ENCODE results near the gene APOL6. TPM values are rescaled to one million over a fixed set of nuclear protein-coding genes. Genes with fewer than 3 reads are reported as not detected.

APOL6 gene
- polyA plus RNA-seq, 1 donor (not counting 4 experiments of a cell fraction or from before 2014, with no cell fraction given): 4.2 TPM

GRCh38 chr22:35605369-35605680 lies 42.9 kb upstream of the APOL6 start:
- DNase-seq (ENCODE audit: low read depth, low spot score) (no peak), FAIRE-seq (peak; percentile 13)
- Histone ChIP-seq H2AFZ (ENCODE audit: control insufficient read depth, low read length) (no peak overlapping the region), H3K4me3 (ENCODE audit: control insufficient read depth in 2 of 3, extremely low read depth in 1 of 3, insufficient read depth in 2 of 3, low read depth in 1 of 3, low read length in 3 of 3) (no peak overlapping the region), H4K20me1 (ENCODE audit: control insufficient read depth, extremely low read depth, insufficient read depth, low read length) (no peaks in the 10 kb centered on the region), H3K27me3 (ENCODE audit: control insufficient read depth, extremely low read depth, insufficient read depth, low read length) (peaks cover 7% of the 10 kb centered on the region), H3K79me2 (ENCODE audit: control insufficient read depth, insufficient read depth, low read length) (no peaks in the 10 kb centered on the region), H3K36me3 (ENCODE audit: control insufficient read depth in 2 of 2, extremely low read depth in 1 of 2, insufficient read depth in 2 of 2, low read length in 2 of 2) (no peaks in the 10 kb centered on the region), H3K9me3 (ENCODE audit: control insufficient read depth, low read depth, low read length) (no peaks in the 10 kb centered on the region), H3K4me1 (ENCODE audit: control insufficient read depth, extremely low read depth, insufficient read depth, low read length) (peaks cover 11% of the 10 kb centered on the region), H3K9ac (ENCODE audit: control insufficient read depth, extremely low read depth, insufficient read depth, low read length) (no peak overlapping the region), H3K27ac (ENCODE audit: control insufficient read depth, insufficient read depth, low read length) (no peak overlapping the region), H3K4me2 (ENCODE audit: control insufficient read depth, extremely low read depth, insufficient read depth, low read depth, low read length) (no peak overlapping the region), H3K9me1 (ENCODE audit: control insufficient read depth, extremely low read depth, insufficient read depth, low read length) (no peaks in the 10 kb centered on the region)
- TF ChIP-seq, protein P1, sequence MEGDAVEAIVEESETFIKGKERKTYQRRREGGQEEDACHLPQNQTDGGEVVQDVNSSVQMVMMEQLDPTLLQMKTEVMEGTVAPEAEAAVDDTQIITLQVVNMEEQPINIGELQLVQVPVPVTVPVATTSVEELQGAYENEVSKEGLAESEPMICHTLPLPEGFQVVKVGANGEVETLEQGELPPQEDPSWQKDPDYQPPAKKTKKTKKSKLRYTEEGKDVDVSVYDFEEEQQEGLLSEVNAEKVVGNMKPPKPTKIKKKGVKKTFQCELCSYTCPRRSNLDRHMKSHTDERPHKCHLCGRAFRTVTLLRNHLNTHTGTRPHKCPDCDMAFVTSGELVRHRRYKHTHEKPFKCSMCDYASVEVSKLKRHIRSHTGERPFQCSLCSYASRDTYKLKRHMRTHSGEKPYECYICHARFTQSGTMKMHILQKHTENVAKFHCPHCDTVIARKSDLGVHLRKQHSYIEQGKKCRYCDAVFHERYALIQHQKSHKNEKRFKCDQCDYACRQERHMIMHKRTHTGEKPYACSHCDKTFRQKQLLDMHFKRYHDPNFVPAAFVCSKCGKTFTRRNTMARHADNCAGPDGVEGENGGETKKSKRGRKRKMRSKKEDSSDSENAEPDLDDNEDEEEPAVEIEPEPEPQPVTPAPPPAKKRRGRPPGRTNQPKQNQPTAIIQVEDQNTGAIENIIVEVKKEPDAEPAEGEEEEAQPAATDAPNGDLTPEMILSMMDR (optimal IDR thresholded peaks at IDR 0.05 in 1 of 3, IDR thresholded peaks at IDR 0.05 in 1 of 3, conservative IDR thresholded peaks at IDR 0.05 in 1 of 3; ENCODE audit: extremely low read depth in 1 of 3, insufficient read depth in 2 of 3, low read length in 3 of 3): no peak
- no peak for TF ChIP-seq EZH2 (IDR thresholded peaks at IDR 0.05; ENCODE audit: low read length)
- dilution Hi-C loops (cut with MboI; ENCODE audit: extremely low pct_ligation_motif_present, low sequenced_read_pairs): no loop called here

DNA sequence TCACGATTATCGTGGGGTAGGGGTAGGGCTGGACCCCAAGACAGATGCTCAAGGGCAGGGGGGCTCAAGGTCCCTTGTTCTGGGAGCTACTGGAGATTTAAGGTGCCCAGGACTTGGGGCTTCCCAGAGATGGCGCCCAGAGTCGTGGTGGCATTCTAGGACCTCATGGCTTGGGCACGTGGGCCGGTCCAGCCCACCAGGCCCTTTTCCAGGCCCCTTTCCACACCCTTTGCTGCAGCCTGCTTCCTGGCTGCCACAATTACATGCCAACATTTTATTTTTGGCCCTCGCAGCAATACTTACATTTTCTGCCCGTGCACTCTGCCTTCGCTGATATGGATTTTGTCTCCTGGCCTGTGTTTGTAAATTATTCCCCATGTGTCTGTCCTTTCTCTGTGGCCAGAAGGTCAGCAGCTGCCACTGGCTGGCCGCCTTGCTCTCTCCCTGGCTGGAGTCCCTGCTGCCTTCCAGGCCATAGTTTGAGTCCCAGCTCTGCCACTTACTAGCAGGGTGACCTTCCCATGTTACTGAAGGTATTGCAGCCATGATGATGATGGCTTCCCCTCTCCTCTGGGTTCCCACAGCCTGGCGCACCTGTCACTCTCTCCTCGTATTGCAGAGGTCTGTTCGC lies 42.3 kb upstream of the APOL6 start:
- no peak for DNase-seq (ENCODE audit: low read depth, low spot score)
- no peak for FAIRE-seq
- Histone ChIP-seq H3K79me2 (ENCODE audit: control insufficient read depth, insufficient read depth, low read length) (no peaks in the 10 kb centered on the region), H3K4me3 (ENCODE audit: control insufficient read depth in 2 of 3, extremely low read depth in 1 of 3, insufficient read depth in 2 of 3, low read depth in 1 of 3, low read length in 3 of 3) (no peak overlapping the region), H3K27me3 (ENCODE audit: control insufficient read depth, extremely low read depth, insufficient read depth, low read length) (peaks cover 10% of the 10 kb centered on the region), H3K36me3 (ENCODE audit: control insufficient read depth in 2 of 2, extremely low read depth in 1 of 2, insufficient read depth in 2 of 2, low read length in 2 of 2) (no peaks in the 10 kb centered on the region), H3K9me3 (ENCODE audit: control insufficient read depth, low read depth, low read length) (no peaks in the 10 kb centered on the region), H3K4me2 (ENCODE audit: control insufficient read depth, extremely low read depth, insufficient read depth, low read depth, low read length) (no peak overlapping the region), H4K20me1 (ENCODE audit: control insufficient read depth, extremely low read depth, insufficient read depth, low read length) (no peaks in the 10 kb centered on the region), H2AFZ (ENCODE audit: control insufficient read depth, low read length) (no peak overlapping the region), H3K9ac (ENCODE audit: control insufficient read depth, extremely low read depth, insufficient read depth, low read length) (no peak overlapping the region), H3K9me1 (ENCODE audit: control insufficient read depth, extremely low read depth, insufficient read depth, low read length) (no peaks in the 10 kb centered on the region), H3K27ac (ENCODE audit: control insufficient read depth, insufficient read depth, low read length) (no peak overlapping the region), H3K4me1 (ENCODE audit: control insufficient read depth, extremely low read depth, insufficient read depth, low read length) (peaks cover 11% of the 10 kb centered on the region)
- dilution Hi-C loops (cut with MboI; ENCODE audit: extremely low pct_ligation_motif_present, low sequenced_read_pairs): no loop called here
- no peak for TF ChIP-seq EZH2 (IDR thresholded peaks at IDR 0.05; ENCODE audit: low read length)
- TF ChIP-seq, protein P1 (optimal IDR thresholded peaks at IDR 0.05 in 1 of 3, IDR thresholded peaks at IDR 0.05 in 1 of 3, conservative IDR thresholded peaks at IDR 0.05 in 1 of 3; ENCODE audit: extremely low read depth in 1 of 3, insufficient read depth in 2 of 3, low read length in 3 of 3): no peak

All from keratinocyte (primary cell).